ENCODE results near the gene ZNF25.
"Not testable (repeated sequence)": the region's sequence is repeated elsewhere in the genome, so short reads cannot be mapped to it uniquely, and the experiment has no call there.

Gene ZNF25

DNA sequence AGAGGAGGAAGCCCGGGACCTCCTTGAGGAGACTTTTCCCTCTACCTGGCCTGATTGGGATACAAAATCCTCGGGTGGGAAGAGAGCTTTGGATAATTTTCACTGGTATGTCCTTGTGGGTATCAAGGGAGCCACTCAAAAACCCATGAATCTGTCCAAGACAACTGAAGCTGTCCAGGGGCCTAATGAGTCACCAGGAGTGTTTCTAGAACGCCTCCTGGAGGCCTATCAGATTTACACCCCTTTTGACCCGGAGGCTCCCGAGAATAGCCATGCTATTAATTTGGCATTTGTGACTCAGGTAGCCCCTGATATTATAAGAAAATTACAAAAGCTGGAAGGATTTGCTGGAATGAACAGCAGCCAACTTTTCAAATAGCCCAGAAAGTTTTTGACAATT is 38.6 kb downstream of the ZNF25 start:
- DNase-seq: no peak

GRCh38 chr10:37934791-37935190 is 41.7 kb downstream of the ZNF25 start:
- no peak for DNase-seq

DNA sequence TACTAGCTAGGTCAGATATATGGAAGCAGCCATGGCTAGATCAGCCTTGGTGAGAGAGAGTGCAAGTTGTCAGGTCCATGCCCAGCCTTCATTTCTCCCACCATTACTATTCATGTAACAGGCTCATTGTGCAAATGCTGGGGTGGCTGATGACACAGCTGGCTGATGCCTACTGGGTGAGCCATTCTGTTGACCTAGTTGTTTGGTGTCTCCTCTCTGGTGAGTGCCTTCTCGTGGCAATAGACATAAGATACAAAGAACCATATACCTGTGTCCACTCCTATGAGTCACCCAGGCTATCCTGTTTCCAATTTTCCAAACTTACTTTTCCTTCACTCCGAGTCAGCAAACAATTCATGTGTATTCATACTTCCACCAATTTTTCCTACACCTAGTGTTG is 46.0 kb downstream of the ZNF25 start:
- DNase-seq: no peak

- DNase-seq: not testable (repeated sequence)
Measured at GRCh38 chr10:37908165-37908564, 68.3 kb downstream of the ZNF25 start.

GRCh38 chr10:37906382-37906781 is 70.1 kb downstream of the ZNF25 start:
- no peak for DNase-seq
